ENCODE results near the gene PLG. TPM values are rescaled to one million over a fixed set of nuclear protein-coding genes. Genes with fewer than 3 reads are reported as not detected.
"Not testable (repeated sequence)": the region's sequence is repeated elsewhere in the genome, so short reads cannot be mapped to it uniquely, and the experiment has no call there.

Gene PLG
- total RNA-seq, 1 experiment from 2014 or later = not detected

GRCh38 chr6:160775792-160776580, 73.9 kb downstream of the PLG start:
- DNase-seq (ENCODE audit: low spot score) = no peak

GRCh38 chr6:160779095-160779494, 77.1 kb downstream of the PLG start:
- not testable (repeated sequence) for DNase-seq (ENCODE audit: low spot score)

- not testable (repeated sequence) for DNase-seq (ENCODE audit: low spot score)
These were observed 78.6 kb downstream of the PLG start for GRCh38 chr6:160780656-160781055.

- no peak for DNase-seq (ENCODE audit: low spot score)
These were observed 79.3 kb downstream of the PLG start for GRCh38 chr6:160781298-160781697.

- no peak for DNase-seq (ENCODE audit: low spot score)
These were observed 80.2 kb downstream of the PLG start for GRCh38 chr6:160782228-160782627.

- no peak for DNase-seq (ENCODE audit: low spot score)
These were observed 81.7 kb downstream of the PLG start for GRCh38 chr6:160783741-160784140.

- DNase-seq (ENCODE audit: low spot score) = not testable (repeated sequence)
These were observed 86.1 kb downstream of the PLG start for GRCh38 chr6:160788126-160788525.

- DNase-seq (ENCODE audit: low spot score) = peak; percentile 28
These were observed 86.8 kb downstream of the PLG start for GRCh38 chr6:160788806-160789205.

GRCh38 chr6:160789263-160790027, 87.4 kb downstream of the PLG start:
- no peak for DNase-seq (ENCODE audit: low spot score)

GRCh38 chr6:160790028-160790792, 88.2 kb downstream of the PLG start:
- peak; percentile 42 for DNase-seq (ENCODE audit: low spot score)

GRCh38 chr6:160791459-160791858, 89.4 kb downstream of the PLG start:
- peak; percentile 81 for DNase-seq (ENCODE audit: low spot score)

GRCh38 chr6:160791981-160792418, 90.0 kb downstream of the PLG start:
- DNase-seq (ENCODE audit: low spot score) = no peak

- DNase-seq (ENCODE audit: low spot score) = no peak
These were observed 90.7 kb downstream of the PLG start for GRCh38 chr6:160792708-160793107.

- DNase-seq (ENCODE audit: low spot score) = no peak
These were observed 91.6 kb downstream of the PLG start for GRCh38 chr6:160793652-160794051.

GRCh38 chr6:160795721-160796120, 93.7 kb downstream of the PLG start:
- no peak for DNase-seq (ENCODE audit: low spot score)

- no peak for DNase-seq (ENCODE audit: low spot score)
These were observed 96.6 kb downstream of the PLG start for GRCh38 chr6:160798625-160799024.

- DNase-seq (ENCODE audit: low spot score) = no peak
These were observed 97.9 kb downstream of the PLG start for GRCh38 chr6:160799801-160800506.

GRCh38 chr6:160801418-160801817, 99.4 kb downstream of the PLG start:
- DNase-seq (ENCODE audit: low spot score) = no peak

- not testable (repeated sequence) for DNase-seq (ENCODE audit: low spot score)
These were observed 100.0 kb downstream of the PLG start for GRCh38 chr6:160802049-160802448.

Measured in HT-29 (cell line).